ENCODE data around the gene FREY1. TPM values are rescaled to one million over a fixed set of nuclear protein-coding genes. Genes with fewer than 3 reads are reported as not detected.

FREY1 gene
- total RNA-seq, 1 donor from 2014 or later: not detected

DNA sequence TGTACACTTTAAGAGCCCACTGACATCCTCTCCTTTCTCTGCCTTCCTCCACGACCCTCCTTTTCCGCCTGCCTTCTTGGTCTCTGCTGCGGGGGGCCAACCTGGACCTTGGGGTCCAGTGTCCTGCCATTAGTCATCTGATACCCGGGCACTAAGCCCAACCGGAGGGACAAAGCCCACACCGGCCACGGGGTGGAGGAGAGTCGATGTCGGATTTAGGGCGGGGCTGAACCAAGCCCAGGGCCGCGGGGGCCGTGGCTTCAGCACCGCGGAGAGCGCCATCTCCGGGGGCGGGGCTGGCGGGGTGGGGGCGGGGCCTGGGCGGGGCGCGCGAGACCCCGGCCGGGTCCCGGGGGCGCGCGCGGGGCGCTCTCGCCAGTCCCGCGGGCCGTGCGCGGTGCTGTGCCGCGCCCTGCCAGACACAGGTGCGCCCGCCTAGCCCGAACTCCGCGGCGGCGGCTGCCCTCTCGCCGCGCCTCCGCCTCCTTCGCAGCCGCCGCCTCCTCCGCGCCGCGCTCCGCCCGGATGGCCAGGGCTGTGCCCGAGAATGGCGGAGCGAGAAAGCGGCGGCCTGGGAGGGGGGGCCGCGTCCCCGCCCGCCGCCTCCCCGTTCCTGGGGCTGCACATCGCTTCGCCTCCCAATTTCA lies 21.7 kb downstream of the FREY1 start, which contains the start of gene MAPK8IP1:
MAPK8IP1 (plus strand) TSS at position 378 of the 647 bp plus-strand sequence; CDS start at position 548, 170 bp downstream.
- Histone ChIP-seq H3K4me1 (peaks cover 3% of the 10 kb centered on the region), H3K36me3 (no peaks in the 10 kb centered on the region), H3K9ac (no peak within 1 kb of the TSS), H3F3A (ENCODE audit: low read depth) (peaks cover 12% of the 10 kb centered on the region), H3K4me3 (peak within 1 kb of the TSS; percentile 67), H3K79me2 (ENCODE audit: low read depth) (no peaks in the 10 kb centered on the region), H3K9me3 (ENCODE audit: low read depth) (no peaks in the 10 kb centered on the region), H2AFZ (replicated peaks) (peak within 1 kb of the TSS; percentile 64), H4K20me1 (ENCODE audit: low read depth) (peaks cover 40% of the 10 kb centered on the region), H3K4me2 (peak within 1 kb of the TSS; percentile 91), H3K27ac (no peak within 1 kb of the TSS), H3K27me3 (peaks cover 11% of the 10 kb centered on the region)
- Mint-ChIP-seq H3K4me1 (peaks cover 9% of the 10 kb centered on the region), H3K9me3 (no peaks in the 10 kb centered on the region), H3K36me3 (peaks cover 4% of the 10 kb centered on the region), H3K4me3 (peak within 1 kb of the TSS; percentile 79), H3K27me3 (ENCODE audit: insufficient read depth, low read depth) (peaks cover 11% of the 10 kb centered on the region), H3K27ac (no peak within 1 kb of the TSS)
- TF ChIP-seq EZH2phosphoT487 (IDR thresholded peaks at IDR 0.05): no peak
- TF ChIP-seq, protein P1, sequence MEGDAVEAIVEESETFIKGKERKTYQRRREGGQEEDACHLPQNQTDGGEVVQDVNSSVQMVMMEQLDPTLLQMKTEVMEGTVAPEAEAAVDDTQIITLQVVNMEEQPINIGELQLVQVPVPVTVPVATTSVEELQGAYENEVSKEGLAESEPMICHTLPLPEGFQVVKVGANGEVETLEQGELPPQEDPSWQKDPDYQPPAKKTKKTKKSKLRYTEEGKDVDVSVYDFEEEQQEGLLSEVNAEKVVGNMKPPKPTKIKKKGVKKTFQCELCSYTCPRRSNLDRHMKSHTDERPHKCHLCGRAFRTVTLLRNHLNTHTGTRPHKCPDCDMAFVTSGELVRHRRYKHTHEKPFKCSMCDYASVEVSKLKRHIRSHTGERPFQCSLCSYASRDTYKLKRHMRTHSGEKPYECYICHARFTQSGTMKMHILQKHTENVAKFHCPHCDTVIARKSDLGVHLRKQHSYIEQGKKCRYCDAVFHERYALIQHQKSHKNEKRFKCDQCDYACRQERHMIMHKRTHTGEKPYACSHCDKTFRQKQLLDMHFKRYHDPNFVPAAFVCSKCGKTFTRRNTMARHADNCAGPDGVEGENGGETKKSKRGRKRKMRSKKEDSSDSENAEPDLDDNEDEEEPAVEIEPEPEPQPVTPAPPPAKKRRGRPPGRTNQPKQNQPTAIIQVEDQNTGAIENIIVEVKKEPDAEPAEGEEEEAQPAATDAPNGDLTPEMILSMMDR (IDR thresholded peaks at IDR 0.05): peak; percentile 24
- DNase-seq (ENCODE audit: low spot score): peak; percentile 94

- peaks cover 9% of the 10 kb centered on the region for H3K4me1 Mint-ChIP-seq
- H3K9me3 Mint-ChIP-seq: no peaks in the 10 kb centered on the region
- H3K4me2 ChIP-seq: no peak overlapping the region
- H3F3A ChIP-seq (ENCODE audit: low read depth): peaks cover 12% of the 10 kb centered on the region
- no peaks in the 10 kb centered on the region for H3K9me3 ChIP-seq (ENCODE audit: low read depth)
- H3K36me3 Mint-ChIP-seq: peaks cover 4% of the 10 kb centered on the region
- TF ChIP-seq EZH2phosphoT487 (IDR thresholded peaks at IDR 0.05): no peak
- H3K4me1 ChIP-seq: peaks cover 3% of the 10 kb centered on the region
- H3K36me3 ChIP-seq: no peaks in the 10 kb centered on the region
- no peak overlapping the region for H3K27ac ChIP-seq
- no peak for DNase-seq (ENCODE audit: low spot score)
- H3K27me3 ChIP-seq: peaks cover 11% of the 10 kb centered on the region
- H3K27ac Mint-ChIP-seq: no peak overlapping the region
- no peak overlapping the region for H3K9ac ChIP-seq
- peaks cover 40% of the 10 kb centered on the region for H4K20me1 ChIP-seq (ENCODE audit: low read depth)
- H2AFZ ChIP-seq (replicated peaks): no peak overlapping the region
- H3K79me2 ChIP-seq (ENCODE audit: low read depth): no peaks in the 10 kb centered on the region
- H3K4me3 ChIP-seq: no peak overlapping the region
- peak overlapping the region; percentile 79 for H3K4me3 Mint-ChIP-seq
- H3K27me3 Mint-ChIP-seq (ENCODE audit: insufficient read depth, low read depth): peaks cover 11% of the 10 kb centered on the region
These were observed 22.4 kb downstream of the FREY1 start for GRCh38 chr11:45884596-45885185.

DNA sequence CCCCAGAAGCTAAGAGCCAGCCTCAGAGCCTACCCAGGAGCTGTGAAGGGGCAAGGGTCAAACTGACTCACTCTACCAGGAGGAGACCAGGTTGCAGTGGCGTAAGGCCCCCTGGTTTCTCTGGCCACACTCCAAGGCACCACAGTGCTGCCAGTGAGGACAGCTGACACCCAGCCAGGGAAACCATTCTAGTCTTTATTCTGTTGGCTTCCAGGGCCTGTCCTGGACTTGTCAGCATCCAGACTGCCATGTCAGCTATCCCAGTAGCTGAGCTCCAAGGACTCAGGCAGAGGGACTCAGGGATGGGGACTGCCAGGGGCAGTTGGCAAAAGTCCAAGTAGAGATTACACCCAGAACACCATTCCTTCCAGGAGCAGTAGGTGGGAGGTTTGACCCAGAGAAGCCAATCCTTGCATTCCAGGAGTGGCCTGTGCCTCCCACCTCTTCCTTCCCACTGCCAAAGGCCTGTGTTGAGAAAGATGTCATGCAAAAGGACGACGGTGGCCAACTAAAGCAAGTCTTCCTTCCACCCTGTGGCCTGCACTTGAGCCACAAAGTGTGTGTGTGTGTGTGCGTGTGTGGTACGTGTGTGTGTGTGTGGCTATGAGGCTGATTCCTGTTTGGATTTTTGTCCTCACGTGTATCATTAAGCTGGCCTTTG lies 25.2 kb downstream of the FREY1 start:
- peaks cover 30% of the 10 kb centered on the region for H4K20me1 ChIP-seq (ENCODE audit: low read depth)
- H3K4me2 ChIP-seq: no peak overlapping the region
- no peak overlapping the region for H2AFZ ChIP-seq (replicated peaks)

More for the DNA sequence above, 25.2 kb downstream of the FREY1 start:
- Mint-ChIP-seq H3K4me3 (no peak overlapping the region), H3K36me3 (peaks cover 4% of the 10 kb centered on the region), H3K27me3 (ENCODE audit: insufficient read depth, low read depth) (peaks cover 6% of the 10 kb centered on the region), H3K4me1 (peaks cover 10% of the 10 kb centered on the region), H3K27ac (no peak overlapping the region), H3K9me3 (no peaks in the 10 kb centered on the region)
- Histone ChIP-seq H3K9ac (no peak overlapping the region), H3K27me3 (peaks cover 11% of the 10 kb centered on the region), H3K9me3 (ENCODE audit: low read depth) (no peaks in the 10 kb centered on the region), H3K4me1 (peaks cover 9% of the 10 kb centered on the region), H3K27ac (no peak overlapping the region), H3F3A (ENCODE audit: low read depth) (peaks cover 12% of the 10 kb centered on the region), H3K36me3 (no peaks in the 10 kb centered on the region), H3K79me2 (ENCODE audit: low read depth) (no peaks in the 10 kb centered on the region), H3K4me3 (no peak overlapping the region)
- DNase-seq (ENCODE audit: low spot score): no peak
- no peak for TF ChIP-seq EZH2phosphoT487 (IDR thresholded peaks at IDR 0.05)
- no peak for TF ChIP-seq EZH2 (IDR thresholded peaks at IDR 0.05)
- TF ChIP-seq, protein P1 (IDR thresholded peaks at IDR 0.05): no peak
